ENCODE data around the gene TNN.

DNA sequence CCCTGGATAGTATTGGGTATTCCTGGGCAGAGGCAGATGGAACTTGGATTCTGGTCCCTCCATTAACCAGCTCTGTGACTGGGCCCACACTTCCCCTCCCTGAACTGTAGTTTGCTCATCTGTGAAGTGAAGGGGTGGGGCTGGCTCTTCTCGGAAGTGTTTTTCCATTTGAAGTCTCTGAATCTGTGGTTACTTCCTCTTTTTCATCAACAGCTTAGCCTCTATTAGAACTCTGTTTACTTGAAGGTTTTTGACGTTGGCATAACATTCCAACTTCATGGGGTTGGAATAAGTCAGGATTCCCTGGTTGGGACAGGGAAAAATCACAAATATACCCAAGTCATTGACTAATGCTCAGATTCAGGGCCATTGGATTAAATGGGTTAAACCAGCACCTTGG, 121.3 kb downstream of the TNN start:
- no peak for TF ChIP-seq POLR2AphosphoS5 (IDR thresholded peaks at IDR 0.05)
- TF ChIP-seq, protein P1, sequence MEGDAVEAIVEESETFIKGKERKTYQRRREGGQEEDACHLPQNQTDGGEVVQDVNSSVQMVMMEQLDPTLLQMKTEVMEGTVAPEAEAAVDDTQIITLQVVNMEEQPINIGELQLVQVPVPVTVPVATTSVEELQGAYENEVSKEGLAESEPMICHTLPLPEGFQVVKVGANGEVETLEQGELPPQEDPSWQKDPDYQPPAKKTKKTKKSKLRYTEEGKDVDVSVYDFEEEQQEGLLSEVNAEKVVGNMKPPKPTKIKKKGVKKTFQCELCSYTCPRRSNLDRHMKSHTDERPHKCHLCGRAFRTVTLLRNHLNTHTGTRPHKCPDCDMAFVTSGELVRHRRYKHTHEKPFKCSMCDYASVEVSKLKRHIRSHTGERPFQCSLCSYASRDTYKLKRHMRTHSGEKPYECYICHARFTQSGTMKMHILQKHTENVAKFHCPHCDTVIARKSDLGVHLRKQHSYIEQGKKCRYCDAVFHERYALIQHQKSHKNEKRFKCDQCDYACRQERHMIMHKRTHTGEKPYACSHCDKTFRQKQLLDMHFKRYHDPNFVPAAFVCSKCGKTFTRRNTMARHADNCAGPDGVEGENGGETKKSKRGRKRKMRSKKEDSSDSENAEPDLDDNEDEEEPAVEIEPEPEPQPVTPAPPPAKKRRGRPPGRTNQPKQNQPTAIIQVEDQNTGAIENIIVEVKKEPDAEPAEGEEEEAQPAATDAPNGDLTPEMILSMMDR (IDR thresholded peaks at IDR 0.05), result no peak
- no peak for TF ChIP-seq POLR2A (IDR thresholded peaks at IDR 0.05)
